Cardiac fibroblast (primary cell): ENCODE data around the gene LRFN2.

Source experiments
- DNase-seq, 2 donors: peaks; one replicate each; pipeline versions ENCODE4 v3.0.0 to v3.0.0-alpha.2; 2010; ENCODE audit warnings: low read depth in 2 of 2
- H3K4me3 ChIP-seq, 2 donors: replicated peaks in 1 of 2; 1 replicate in 1 of 2; 2 replicates in 1 of 2; pipeline ENCODE4 v1.5.1; 2011; ENCODE audit warnings: low read depth in 2 of 2, low read length in 2 of 2, mild to moderate bottlenecking in 2 of 2, moderate library complexity in 1 of 2
- CTCF ChIP-seq: IDR thresholded peaks from one replicate; pipeline ENCODE4 v1.5.1; 2011; ENCODE audit warnings: low read depth, mild to moderate bottlenecking, low read length, inconsistent platforms

The LRFN2 gene

GRCh38 chr6:40535819-40536380 is 51.3 kb downstream of the LRFN2 start:
- TF ChIP-seq CTCF = no peak
- no peak for DNase-seq
- H3K4me3 ChIP-seq = no peak overlapping the region

- no peak overlapping the region for H3K4me3 ChIP-seq
- TF ChIP-seq CTCF = no peak
- DNase-seq = no peak
These were observed 51.9 kb downstream of the LRFN2 start for GRCh38 chr6:40535110-40535818.

GRCh38 chr6:40532349-40533000 is 54.7 kb downstream of the LRFN2 start:
- no peak for TF ChIP-seq CTCF
- no peak for DNase-seq
- no peak overlapping the region for H3K4me3 ChIP-seq

- no peak for DNase-seq
- no peak overlapping the region for H3K4me3 ChIP-seq
- no peak for TF ChIP-seq CTCF
These were observed 57.2 kb downstream of the LRFN2 start for GRCh38 chr6:40529919-40530318.

GRCh38 chr6:40529040-40529439 is 58.1 kb downstream of the LRFN2 start:
- no peak for DNase-seq
- TF ChIP-seq CTCF = no peak
- no peak overlapping the region for H3K4me3 ChIP-seq

GRCh38 chr6:40528051-40528450 is 59.1 kb downstream of the LRFN2 start:
- H3K4me3 ChIP-seq = no peak overlapping the region
- DNase-seq = no peak
- no peak for TF ChIP-seq CTCF
